Hepatocyte (in vitro differentiated cells): Measurements from ENCODE around the gene HAND2.
A peak's percentile ranks its signal among the peaks of the same experiment; 100 is the strongest.

Experiments used
- CTCF ChIP-seq: fragments of 200-600 bp; sonication (generic); IDR thresholded peaks from 2 replicates; pipeline ENCODE4 v1.5.1; 2016; ENCODE audit warnings: antibody characterized with exemption, mild to moderate bottlenecking; ENCODE audit not compliant: poor library complexity
- EZH2 ChIP-seq: fragments of 200-600 bp; sonication (generic); IDR thresholded peaks from 2 replicates; pipeline ENCODE4 v1.6.1; 2016; ENCODE audit warnings: antibody characterized with exemption, mild to moderate bottlenecking, borderline replicate concordance

GRCh38 chr4:173537613-173538147 lies 7.7 kb upstream of the HAND2 start:
- TF ChIP-seq EZH2 (peak; percentile 70), CTCF (no peak)
